Measurements from ENCODE around the gene ZNF433. TPM values are rescaled to one million over a fixed set of nuclear protein-coding genes. Genes with fewer than 3 reads are reported as not detected.
"Not testable (repeated sequence)": the region's sequence is repeated elsewhere in the genome, so short reads cannot be mapped to it uniquely, and the experiment has no call there.

The ZNF433 gene
- total RNA-seq, 1 donor from 2014 or later = 3.4 TPM

DNA sequence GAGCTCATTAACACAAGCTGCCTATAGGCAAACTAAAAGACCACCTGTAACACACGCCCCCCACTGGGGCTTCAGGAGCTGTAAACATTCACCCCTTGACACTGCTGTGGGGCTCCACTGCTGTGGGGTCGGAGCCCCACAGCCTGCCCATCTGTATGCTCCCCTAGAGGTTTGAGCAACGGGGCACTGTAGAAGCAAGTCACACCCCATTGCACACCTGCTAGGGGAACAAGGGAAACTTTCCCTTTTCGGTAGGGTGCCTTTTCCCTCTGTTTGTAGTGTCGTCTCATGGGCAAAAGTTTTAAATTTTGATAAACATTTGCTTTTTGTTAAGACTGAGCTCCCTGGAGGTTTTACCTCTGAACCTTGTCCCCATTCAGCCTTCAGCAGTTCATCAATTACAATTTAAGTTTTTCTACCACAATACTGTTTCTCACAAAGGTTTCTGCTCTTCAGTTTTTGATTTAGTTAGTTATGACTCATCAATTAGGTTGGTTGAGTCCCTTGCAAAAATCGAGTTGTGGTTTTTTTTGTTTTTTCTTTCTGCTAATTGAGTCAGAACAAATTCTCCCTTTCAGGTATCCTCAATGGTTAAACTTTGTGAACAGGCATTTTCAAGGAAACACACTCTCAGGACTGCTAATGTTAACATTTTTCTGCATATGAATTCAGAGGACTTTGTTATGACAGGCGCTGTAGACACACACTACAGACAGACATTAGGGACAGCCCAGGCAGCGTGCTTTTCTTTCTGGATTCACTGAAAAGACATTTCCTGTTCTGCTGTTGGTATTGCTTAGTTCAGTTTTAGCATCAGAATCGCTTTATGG lies 35.1 kb downstream of the ZNF433 start:
- Histone ChIP-seq H3K36me3 (peaks cover 22% of the 10 kb centered on the region), H3K9me3 (replicated peaks) (no peaks in the 10 kb centered on the region), H3K4me3 (no peak overlapping the region), H3K27me3 (ENCODE audit: low read depth) (no peaks in the 10 kb centered on the region), H3K27ac (replicated peaks) (no peak overlapping the region), H3K4me1 (peaks cover under 1% of the 10 kb centered on the region)
- TF ChIP-seq, protein P1, sequence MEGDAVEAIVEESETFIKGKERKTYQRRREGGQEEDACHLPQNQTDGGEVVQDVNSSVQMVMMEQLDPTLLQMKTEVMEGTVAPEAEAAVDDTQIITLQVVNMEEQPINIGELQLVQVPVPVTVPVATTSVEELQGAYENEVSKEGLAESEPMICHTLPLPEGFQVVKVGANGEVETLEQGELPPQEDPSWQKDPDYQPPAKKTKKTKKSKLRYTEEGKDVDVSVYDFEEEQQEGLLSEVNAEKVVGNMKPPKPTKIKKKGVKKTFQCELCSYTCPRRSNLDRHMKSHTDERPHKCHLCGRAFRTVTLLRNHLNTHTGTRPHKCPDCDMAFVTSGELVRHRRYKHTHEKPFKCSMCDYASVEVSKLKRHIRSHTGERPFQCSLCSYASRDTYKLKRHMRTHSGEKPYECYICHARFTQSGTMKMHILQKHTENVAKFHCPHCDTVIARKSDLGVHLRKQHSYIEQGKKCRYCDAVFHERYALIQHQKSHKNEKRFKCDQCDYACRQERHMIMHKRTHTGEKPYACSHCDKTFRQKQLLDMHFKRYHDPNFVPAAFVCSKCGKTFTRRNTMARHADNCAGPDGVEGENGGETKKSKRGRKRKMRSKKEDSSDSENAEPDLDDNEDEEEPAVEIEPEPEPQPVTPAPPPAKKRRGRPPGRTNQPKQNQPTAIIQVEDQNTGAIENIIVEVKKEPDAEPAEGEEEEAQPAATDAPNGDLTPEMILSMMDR (IDR thresholded peaks at IDR 0.05; ENCODE audit: borderline replicate concordance) = no peak
- no peak for DNase-seq
- intact Hi-C loops (cut with micrococcal nuclease) = no loop called here

DNA sequence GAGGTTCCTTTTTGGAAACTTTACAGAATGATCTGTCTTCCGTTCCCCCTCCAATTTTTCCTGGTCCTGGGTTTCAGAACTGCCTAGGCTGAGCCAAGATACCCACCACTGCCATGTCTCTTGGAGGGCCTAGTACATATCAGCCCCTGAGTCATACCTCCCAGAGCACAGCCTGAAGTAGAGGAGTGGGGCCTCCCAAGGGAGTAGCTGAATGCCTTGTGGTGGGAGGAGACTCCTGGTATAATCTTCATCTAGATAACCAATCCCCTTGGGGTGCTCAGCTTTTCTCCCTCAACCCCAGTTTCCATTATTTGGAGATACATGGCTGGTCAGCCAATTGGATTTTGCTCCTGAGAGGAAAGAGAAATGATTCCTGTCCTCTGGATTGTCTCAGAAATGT lies 40.3 kb downstream of the ZNF433 start:
- Histone ChIP-seq H3K9me3 (replicated peaks) (no peaks in the 10 kb centered on the region), H3K27ac (replicated peaks) (no peak overlapping the region), H3K36me3 (no peaks in the 10 kb centered on the region), H3K27me3 (ENCODE audit: low read depth) (no peaks in the 10 kb centered on the region), H3K4me3 (no peak overlapping the region), H3K4me1 (peaks cover 8% of the 10 kb centered on the region)
- TF ChIP-seq, protein P1 (IDR thresholded peaks at IDR 0.05; ENCODE audit: borderline replicate concordance) = no peak
- intact Hi-C loops (cut with micrococcal nuclease) = loop anchor here (10.0 kb wide), 1 partner anchor 110 kb away; the partner anchor contains the start of gene ZNF69
- DNase-seq = no peak

DNA sequence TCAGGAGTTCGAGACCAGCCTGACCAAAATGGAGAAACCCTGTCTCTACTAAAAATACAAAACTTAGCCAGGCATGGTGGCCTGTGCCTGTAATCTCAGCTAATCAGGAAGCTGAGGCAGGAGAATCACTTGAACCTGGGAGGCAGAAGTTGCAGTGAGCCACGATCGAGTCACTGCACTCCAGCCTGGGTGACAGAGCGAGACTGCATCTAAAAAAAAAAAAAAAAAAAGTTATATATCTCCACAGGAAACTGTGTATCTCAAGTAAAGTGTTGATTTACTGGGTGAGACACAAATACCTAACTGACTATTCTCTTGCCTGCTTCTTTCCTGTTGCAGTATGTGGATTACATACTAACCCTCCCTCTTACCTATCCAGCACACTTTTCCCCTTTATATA lies 43.6 kb downstream of the ZNF433 start:
- not testable (repeated sequence) for H3K27ac ChIP-seq (replicated peaks); DNase-seq; H3K36me3 ChIP-seq; H3K9me3 ChIP-seq (replicated peaks); H3K27me3 ChIP-seq (ENCODE audit: low read depth); H3K4me3 ChIP-seq
- intact Hi-C loops (cut with micrococcal nuclease) = loop anchor here (10.0 kb wide), 1 partner anchor 107 kb away; the partner anchor contains the start of gene ZNF69
- peaks cover 35% of the 10 kb centered on the region for H3K4me1 ChIP-seq

DNA sequence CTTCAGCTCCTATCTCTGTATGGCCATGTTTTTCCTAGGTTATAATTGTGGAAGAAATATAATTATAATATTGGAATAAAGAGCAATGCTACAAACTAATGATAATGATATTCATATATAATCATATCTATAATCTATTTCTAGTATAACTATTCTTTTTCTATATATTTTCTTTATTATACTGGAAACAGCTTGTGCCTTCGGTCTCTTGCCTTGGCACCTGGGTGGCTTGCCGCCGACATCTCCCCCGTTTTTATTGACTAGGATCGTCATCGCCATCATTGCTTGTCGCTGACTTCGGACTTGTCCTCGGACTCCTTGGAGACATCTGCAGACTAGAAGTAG lies 46.4 kb downstream of the ZNF433 start:
- DNase-seq = no peak
- peak overlapping the region; percentile 83 for H3K27ac ChIP-seq (replicated peaks)
- intact Hi-C loops (cut with micrococcal nuclease) = loop anchor here (10.0 kb wide), 1 partner anchor 64 kb away; the partner anchor contains the start of gene ZNF700
- peaks cover 32% of the 10 kb centered on the region for H3K4me1 ChIP-seq
- TF ChIP-seq, protein P1 (IDR thresholded peaks at IDR 0.05; ENCODE audit: borderline replicate concordance) = peak; percentile 4
- H3K9me3 ChIP-seq (replicated peaks) = no peaks in the 10 kb centered on the region
- no peaks in the 10 kb centered on the region for H3K36me3 ChIP-seq
- no peaks in the 10 kb centered on the region for H3K27me3 ChIP-seq (ENCODE audit: low read depth)
- H3K4me3 ChIP-seq = peak overlapping the region; percentile 83

DNA sequence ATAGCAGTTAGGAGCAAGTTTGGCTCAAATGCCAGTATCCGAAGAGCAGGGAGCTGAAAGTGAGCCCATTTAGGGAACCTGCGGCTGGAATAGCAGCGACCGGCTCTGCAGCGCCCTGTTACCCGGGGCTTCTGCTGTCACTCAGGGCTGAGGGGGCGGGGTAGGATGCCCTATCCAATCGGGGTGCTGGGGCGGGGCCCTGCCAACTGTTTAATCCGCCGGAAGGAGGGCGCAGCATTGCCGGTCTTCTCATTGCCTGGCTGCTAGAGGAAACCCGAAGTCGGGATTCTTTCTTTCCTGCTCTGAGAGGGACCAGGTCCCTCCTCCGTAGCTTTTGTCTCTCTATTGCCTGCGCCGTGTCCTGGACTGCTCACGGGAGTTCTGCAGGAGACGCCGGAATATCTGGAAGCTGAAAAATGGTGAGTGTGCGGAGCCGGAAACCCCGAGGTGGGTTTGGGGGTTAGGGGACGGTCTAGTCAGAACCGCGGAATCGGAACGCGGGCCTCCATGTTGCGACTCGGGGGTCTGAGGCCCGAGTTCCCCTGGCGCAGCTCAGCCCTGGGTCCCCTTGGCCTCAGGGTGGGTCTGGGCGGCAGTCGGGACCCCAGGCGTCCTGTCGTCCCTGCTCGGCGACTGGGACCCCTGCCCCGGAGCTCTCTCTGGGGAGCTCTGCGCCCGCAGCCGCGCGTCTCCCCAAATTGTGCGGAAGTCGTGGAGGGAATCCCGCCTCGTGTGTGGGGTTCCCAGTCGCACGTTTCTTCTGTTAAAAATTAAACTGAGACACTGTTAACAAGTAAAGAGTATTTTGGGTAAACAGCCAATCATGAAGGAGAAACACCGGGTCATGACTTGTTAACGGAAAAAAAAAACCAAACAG lies 47.8 kb downstream of the ZNF433 start:
- intact Hi-C loops (cut with micrococcal nuclease) = loop anchor here (10.0 kb wide), 1 partner anchor 63 kb away; the partner anchor contains the start of gene ZNF700
- TF ChIP-seq, protein P1 (IDR thresholded peaks at IDR 0.05; ENCODE audit: borderline replicate concordance) = no peak

More for the DNA sequence above, 47.8 kb downstream of the ZNF433 start:
- Histone ChIP-seq H3K9me3 (replicated peaks) (peaks cover 3% of the 10 kb centered on the region), H3K36me3 (no peaks in the 10 kb centered on the region), H3K27ac (replicated peaks) (peak overlapping the region; percentile 83), H3K4me1 (peaks cover 28% of the 10 kb centered on the region), H3K27me3 (ENCODE audit: low read depth) (no peaks in the 10 kb centered on the region), H3K4me3 (peak overlapping the region; percentile 83)
- DNase-seq = peak; percentile 97
